Hypothalamus (tissue), 51 donors: ENCODE results near the gene ANGPTL4.

ENCODE experiments used
- DNase-seq, 51 donors: peaks; one replicate each; lab custom pipeline; 2025; lab: John Stamatoyannopoulos, UW

ANGPTL4 gene

DNA sequence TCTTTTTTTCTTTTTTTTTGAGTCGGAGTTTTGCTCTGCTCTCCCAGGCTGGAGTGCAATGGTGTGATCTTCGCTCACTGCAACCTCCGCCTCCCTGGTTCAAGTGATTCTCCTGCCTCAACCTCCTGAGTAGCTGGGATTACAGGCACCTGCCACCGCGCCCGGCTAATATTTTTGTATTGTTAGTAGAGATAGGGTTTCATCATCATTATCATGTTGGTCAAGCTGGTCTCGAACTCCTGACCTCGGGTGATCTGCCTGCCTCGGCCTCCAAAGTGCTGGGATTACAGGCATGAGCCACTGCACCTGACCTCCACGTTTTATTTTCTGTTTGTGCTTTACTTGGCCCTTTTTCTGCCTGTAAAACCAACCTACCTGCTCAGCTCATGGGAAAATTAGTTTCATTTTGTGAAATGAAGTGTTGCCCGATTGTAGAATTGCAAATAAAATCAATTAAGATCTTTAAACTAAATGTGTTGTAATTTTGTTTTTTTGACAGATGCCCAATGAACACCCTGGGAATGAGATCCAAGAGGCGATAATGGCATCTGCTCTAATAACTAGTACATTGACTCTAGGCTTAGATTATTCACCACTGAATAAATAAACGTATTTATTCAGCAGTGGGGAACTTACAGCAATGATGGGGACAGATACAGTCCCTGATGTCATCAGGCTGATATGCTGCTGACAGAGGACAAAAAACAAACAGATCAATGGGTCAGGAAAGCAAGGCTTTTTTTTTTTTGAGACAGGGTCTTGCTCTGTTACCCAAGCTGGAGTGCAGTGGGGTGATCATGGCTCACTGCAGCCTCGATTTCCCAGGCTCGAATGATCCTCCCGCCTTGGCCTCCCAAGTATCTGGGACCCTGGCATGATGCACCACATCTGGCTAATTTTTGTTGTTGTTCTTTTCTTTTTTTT lies 24.0 kb downstream of the ANGPTL4 start:
- DNase-seq, result no peak

DNA sequence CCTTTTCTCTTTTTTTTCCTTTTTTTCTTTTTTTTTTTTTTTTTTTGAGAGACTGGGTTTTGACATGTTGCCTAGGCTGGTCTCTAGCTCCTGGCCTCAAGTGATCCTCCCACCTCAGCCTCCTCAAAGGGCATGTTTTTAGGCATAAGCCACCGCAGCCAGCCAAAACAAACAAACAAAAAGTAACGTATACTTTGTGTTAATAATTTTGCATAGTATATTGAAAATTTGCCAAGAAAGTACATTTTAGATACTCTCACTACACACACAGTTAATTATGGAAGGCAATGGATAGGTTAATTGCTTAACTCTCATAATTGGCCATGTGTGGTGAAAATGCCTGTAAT lies 24.6 kb downstream of the ANGPTL4 start:
- no peak for DNase-seq

DNA sequence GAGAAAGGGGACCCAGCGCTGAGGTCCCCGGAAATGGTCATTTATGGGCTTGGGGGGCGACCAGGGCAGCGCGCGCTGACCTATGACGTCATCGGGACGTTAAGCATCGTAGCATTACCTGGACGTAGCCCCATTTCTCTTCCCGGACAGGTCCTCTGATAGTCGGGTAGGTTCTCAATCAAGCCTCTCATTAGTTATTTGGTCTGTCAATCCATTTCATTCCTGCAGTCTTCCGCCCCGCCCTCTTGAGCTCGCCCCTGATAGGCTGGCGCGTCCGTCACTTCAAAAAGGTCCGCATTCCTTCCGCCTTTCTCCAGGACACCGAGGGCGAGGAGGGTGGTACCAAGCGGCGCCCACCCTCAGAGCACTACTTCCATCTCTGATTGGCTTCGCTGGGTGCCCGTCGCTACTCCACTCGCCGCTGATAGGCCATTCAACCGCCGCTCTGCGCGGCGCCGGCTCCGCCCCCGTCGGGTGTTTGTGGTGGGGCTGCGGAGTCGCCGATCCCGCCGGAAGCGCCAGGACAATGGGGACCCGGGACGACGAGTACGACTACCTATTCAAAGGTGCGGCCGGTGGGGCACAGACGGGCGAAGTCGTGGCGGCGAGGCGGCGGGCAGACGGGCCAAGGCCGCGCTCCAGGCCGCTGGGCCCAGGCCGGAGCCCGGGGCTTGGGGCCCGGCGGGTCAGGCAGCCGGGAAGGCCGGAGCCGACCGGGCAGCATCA lies 26.1 kb downstream of the ANGPTL4 start, which contains the start of gene RAB11B:
Gene RAB11B, plus strand, starts transcription at position 470 of the 726 bp plus-strand sequence. Its CDS starts 57 bp downstream, at position 527.
- DNase-seq, result peak; percentile 72 to 100 (median 98)

GRCh38 chr19:8390617-8390981 lies 26.6 kb downstream of the ANGPTL4 start:
- peak; percentile 44 to 99 (median 93) for DNase-seq

DNA sequence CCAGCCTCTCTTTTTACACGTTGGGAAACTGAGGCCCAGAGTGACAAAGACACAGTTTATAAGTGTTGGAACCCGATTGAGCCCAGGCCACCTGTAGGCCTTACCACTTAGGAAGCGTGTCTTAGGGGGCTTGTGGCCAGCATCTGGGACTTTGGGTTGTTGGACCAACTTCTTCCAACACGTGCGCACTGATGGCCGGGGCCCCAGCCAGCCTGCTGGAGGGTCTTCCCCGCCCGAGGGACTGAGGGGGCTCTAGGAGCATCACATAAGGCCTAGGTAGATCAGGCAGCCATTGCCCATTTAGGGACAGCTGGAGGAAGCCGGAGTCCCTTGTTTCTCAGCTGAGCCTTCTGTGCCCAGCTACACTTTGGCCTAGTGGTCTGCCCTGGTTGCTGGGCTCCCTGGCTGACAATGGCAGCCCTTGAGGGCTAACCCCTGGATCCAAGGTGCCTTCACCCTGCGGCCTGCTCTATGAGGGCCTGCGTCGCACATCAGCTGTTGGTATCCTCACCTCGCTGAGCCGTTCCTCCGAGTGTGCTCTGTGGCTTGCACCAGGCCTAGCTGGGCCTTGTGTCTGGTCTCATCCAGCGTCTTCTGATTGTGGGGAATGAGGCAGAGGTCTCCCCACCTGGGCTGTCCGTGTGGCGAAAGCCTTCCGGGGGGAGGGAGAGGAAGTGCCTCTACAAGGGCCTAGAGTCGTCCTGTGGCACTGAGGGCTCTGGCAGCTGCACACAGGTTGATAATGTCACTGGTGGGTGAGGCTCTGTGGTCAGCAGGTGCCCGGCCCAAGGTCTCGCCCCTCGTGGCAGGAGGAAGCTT lies 27.5 kb downstream of the ANGPTL4 start:
- DNase-seq, result peak in 2 of 51 donors; percentile 22 to 51

DNA sequence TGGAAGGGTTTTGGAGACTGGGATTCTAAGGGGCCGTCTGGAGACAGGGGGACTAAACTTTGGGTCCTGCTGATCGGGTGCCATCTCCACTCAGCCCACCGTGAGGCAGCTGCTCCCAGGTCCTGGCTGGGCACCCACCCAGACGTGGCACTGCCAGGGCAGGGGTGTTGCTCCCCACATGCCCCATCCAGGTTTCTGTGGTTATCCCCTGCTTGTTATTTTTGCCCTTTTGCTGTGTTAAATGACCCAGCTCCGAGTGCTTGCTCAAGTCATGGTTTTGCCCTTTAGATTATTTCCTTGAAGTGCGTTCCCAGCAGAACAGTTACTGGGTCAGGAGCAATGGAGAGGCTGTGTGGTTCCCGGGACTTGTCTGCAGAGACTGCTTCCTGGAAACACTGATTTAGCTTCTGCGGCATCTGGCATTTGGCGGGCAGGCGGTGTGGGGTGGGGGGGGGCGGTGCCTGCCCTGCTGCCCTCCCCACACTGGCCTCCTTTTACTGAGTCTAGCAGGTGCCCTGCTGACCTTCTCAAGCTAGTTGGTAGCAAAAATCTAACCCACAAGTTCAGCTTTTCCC lies 28.1 kb downstream of the ANGPTL4 start:
- DNase-seq, result peak in 31 of 51 donors; percentile 9 to 76 (median 43)

DNA sequence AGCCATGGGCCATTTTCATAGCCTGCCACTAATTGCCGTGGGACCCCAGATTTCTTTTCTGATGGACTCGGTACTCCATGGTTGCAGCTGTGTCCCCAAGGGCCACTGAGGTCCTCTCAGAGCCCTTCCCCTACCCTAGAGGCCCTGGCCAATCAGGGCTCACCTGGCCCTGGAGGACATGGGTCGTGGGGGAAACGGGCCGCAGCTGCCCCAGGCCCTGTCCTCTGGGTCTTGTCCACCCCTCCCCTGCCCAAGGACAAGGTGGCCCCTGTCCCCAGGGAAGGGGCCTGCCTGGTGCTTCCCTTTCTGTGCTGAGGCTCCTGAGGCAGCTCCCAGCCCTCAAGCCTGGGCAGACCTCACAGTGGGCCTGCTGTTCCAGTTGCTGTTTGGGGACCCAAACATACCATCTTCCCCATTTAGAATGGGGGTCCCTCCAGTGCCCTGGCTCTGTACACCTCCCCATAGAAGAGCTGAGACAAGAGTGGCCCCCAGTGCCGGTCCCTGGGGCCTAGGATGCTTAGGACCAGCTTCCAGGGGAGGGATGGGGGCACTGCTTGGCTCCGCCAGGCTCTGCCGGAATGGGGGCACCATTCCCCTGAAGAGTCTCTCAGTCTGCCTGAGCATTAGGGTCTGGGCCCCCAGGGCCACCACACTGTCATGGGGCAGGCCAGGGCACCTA lies 29.4 kb downstream of the ANGPTL4 start:
- DNase-seq, result peak in 3 of 51 donors; percentile 24 to 47 (median 37)

GRCh38 chr19:8393871-8394250 lies 29.9 kb downstream of the ANGPTL4 start:
- DNase-seq, result peak in 47 of 51 donors; percentile 13 to 92 (median 71)

- no peak for DNase-seq
Measured at GRCh38 chr19:8395621-8396082, 31.7 kb downstream of the ANGPTL4 start.

GRCh38 chr19:8396185-8396562 lies 32.2 kb downstream of the ANGPTL4 start:
- DNase-seq, result no peak

DNA sequence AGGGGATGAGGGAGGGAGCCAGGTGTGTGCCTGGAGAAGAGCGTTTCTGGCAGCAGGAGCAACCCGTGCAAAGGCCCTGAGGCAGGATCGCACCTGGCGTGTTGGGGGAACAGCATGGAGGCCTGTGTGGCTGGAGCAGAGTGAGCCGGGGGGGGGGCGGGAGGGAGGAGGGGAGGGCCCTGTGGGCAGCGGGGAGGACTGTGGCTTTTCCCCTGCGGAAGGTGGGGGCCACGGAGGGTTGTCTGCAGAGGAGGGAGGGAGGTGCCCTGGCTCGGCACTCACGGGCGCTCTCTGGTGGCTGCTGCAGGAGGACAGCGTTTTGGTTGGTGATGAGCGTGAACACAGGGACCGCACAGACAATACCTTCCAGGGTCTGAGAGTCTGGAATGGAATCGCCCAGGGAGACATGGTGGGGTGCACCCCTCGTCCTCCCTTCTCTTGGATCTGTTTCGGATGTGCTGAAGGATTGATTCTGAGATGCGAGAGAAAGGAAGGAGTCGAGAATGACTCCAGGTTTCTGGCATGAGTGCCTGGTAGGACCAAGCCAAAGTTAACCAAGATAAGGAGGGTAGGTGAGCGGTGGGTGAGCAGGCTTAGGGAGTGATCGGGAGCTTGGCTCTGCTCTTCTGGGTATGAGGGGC lies 32.7 kb downstream of the ANGPTL4 start:
- peak in 47 of 51 donors; percentile 2 to 79 (median 53) for DNase-seq

DNA sequence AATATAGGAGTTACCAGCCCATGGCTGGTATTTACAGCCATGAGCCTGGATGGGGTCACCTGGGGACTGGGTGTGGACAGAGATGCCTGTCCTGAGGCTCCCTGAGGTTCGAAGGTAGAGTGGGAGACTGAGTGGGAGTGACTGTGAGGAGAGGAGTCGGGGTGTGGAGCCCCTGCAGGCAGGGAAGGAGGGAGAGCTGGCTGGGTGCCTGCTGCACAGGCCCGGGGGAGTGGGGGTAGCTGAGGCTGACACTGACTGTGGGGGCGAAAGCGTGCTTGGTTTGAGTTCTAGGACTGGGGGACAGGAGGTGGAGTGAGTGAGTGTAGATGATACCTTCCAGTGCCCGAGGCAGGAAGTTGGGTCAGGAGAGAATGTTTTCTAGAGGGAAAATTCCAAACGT lies 33.3 kb downstream of the ANGPTL4 start:
- peak in 1 of 51 donors; percentile 22 for DNase-seq

- DNase-seq, result no peak
Measured at GRCh38 chr19:8397746-8398310, 33.9 kb downstream of the ANGPTL4 start.

- DNase-seq, result peak in 7 of 51 donors; percentile 8 to 31 (median 17)
Measured at GRCh38 chr19:8398311-8398771, 34.4 kb downstream of the ANGPTL4 start.

GRCh38 chr19:8399681-8400188 lies 35.8 kb downstream of the ANGPTL4 start:
- no peak for DNase-seq

DNA sequence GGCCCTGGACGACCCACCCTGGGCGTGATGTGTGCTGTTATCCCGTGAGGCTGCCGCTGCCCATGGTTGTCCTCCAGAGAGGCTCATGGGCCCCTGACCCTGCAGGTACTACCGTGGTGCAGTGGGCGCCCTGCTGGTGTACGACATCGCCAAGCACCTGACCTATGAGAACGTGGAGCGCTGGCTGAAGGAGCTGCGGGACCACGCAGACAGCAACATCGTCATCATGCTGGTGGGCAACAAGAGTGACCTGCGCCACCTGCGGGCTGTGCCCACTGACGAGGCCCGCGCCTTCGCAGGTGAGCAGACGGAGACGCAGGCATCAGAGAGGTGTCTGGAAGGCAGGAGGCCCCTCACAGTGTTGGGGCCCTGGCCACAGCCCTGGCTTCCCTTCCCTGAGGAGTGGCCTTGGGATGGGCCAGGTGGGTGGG lies 38.0 kb downstream of the ANGPTL4 start:
- DNase-seq, result no peak

DNA sequence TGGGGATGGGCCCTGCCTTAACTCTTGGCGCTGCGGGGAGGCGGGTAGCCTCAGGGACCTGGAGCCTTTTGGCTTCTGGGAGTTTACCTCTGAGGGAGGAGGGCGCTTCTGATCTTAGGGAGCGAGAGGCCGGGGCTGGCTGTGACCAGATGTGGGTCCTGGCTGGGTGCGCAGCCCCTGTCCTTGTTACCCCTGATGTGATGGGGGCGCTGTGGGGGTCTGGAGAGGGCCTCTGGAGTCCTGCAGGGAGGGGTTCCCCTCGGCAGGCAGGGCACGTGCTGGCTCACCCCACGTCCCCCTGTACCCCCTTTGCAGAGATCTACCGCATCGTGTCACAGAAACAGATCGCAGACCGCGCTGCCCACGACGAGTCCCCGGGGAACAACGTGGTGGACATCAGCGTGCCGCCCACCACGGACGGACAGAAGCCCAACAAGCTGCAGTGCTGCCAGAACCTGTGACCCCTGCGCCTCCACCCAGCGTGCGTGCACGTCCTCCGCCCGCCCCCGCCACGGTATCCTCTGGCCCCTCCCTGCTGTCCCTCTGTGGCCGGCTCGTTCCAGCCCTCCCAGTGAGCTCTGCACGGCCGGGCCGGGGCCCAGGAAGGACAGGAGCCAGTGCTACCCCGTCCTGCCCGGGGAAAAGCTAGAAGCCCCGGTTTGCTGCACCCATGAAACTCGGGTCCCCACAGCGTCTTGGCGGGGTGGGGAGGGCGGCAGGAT lies 39.3 kb downstream of the ANGPTL4 start:
- DNase-seq, result no peak

GRCh38 chr19:8403820-8404109 lies 39.8 kb downstream of the ANGPTL4 start:
- DNase-seq, result no peak
